Fibroblast of skin of left biceps (primary cell): ENCODE results near the gene CLEC16A.

Experiments
- DNase-seq, 2 experiments: peaks; one replicate each; pipeline ENCODE4 v3.0.0-alpha.2; 2013; ENCODE audit warnings: low read depth in 2 of 2

The CLEC16A gene

GRCh38 chr16:11038777-11039176 is 94.4 kb downstream of the CLEC16A start:
- DNase-seq, result no peak

GRCh38 chr16:11039726-11040125 is 95.4 kb downstream of the CLEC16A start:
- no peak for DNase-seq

- no peak for DNase-seq
Measured at GRCh38 chr16:11042191-11042590, 97.8 kb downstream of the CLEC16A start.

- no peak for DNase-seq
Measured at GRCh38 chr16:11045441-11045840, 101.1 kb downstream of the CLEC16A start.

- no peak for DNase-seq
Measured at GRCh38 chr16:11045846-11046245, 101.5 kb downstream of the CLEC16A start.

- DNase-seq, result no peak
Measured at GRCh38 chr16:11046382-11046931, 102.1 kb downstream of the CLEC16A start.

GRCh38 chr16:11047057-11047456 is 102.7 kb downstream of the CLEC16A start:
- DNase-seq, result peak; percentile 77 to 84

- DNase-seq, result no peak
Measured at GRCh38 chr16:11047939-11048800, 103.8 kb downstream of the CLEC16A start.

- DNase-seq, result no peak
Measured at GRCh38 chr16:11049396-11050059, 105.2 kb downstream of the CLEC16A start.

GRCh38 chr16:11050536-11050935 is 106.2 kb downstream of the CLEC16A start:
- no peak for DNase-seq

- no peak for DNase-seq
Measured at GRCh38 chr16:11050944-11051343, 106.6 kb downstream of the CLEC16A start.

- DNase-seq, result no peak
Measured at GRCh38 chr16:11051430-11051829, 107.1 kb downstream of the CLEC16A start.

- DNase-seq, result no peak
Measured at GRCh38 chr16:11051879-11052808, 107.8 kb downstream of the CLEC16A start.

GRCh38 chr16:11053916-11054460 is 109.6 kb downstream of the CLEC16A start:
- DNase-seq, result no peak

- DNase-seq, result no peak
Measured at GRCh38 chr16:11056090-11056992, 112.0 kb downstream of the CLEC16A start.

GRCh38 chr16:11056993-11057649 is 112.8 kb downstream of the CLEC16A start:
- no peak for DNase-seq

GRCh38 chr16:11057711-11058345 is 113.5 kb downstream of the CLEC16A start:
- DNase-seq, result no peak

- no peak for DNase-seq
Measured at GRCh38 chr16:11058832-11059231, 114.5 kb downstream of the CLEC16A start.

- DNase-seq, result no peak
Measured at GRCh38 chr16:11059588-11059987, 115.2 kb downstream of the CLEC16A start.
